Upper lobe of left lung (tissue), 4 donors: ENCODE results near the gene LELP1.

Experiments used
- CTCF ChIP-seq, 6 experiments: fragments of 450-650 bp in 4 of 6; fragments of 200-600 bp in 2 of 6; sonication (generic) in 2 of 6; IDR thresholded peaks; one replicate each; pipeline ENCODE4 v1.5.1; 2016 to 2019; ENCODE audit warnings: antibody characterized with exemption in 6 of 6
- EP300 ChIP-seq, 4 donors: sonication (generic); formaldehyde crosslinking; IDR thresholded peaks; one replicate each; pipeline ENCODE4 v1.5.1; 2017; ENCODE audit warnings: antibody characterized with exemption in 4 of 4, control low read depth in 2 of 4
- POLR2A ChIP-seq, 4 donors: fragments of 450-650 bp; IDR thresholded peaks; one replicate each; pipeline ENCODE4 v1.5.1; 2016 to 2017; ENCODE audit warnings: antibody characterized with exemption in 4 of 4, mild to moderate bottlenecking in 2 of 4

DNA sequence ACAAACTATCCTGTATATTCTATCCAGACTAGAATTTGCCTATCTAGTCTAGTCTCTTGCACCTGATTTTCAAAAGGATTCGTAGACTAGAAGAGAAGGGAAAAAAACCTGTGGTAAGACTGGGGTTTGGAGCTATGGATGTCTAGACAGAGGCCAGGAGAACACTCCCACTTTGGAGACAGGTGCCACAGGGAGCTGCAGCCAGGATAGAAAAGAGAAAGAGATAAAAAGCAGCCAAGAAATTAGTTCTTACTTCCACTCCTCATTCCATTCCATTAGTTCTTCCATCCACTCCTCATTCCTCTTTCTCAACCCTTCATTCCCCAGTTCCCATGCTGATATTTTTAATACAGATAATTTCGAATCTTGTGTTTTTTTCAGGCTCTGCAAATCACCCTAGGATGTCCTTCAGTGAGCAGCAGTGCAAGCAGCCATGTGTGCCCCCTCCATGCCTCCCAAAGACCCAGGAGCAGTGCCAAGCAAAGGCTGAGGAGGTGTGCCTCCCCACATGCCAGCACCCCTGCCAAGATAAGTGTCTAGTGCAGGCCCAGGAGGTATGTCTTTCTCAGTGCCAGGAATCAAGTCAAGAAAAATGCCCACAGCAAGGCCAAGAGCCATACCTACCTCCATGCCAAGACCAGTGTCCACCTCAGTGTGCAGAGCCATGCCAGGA, 14.7 kb downstream of the LELP1 start:
- no peak for TF ChIP-seq CTCF (IDR thresholded peaks at IDR 0.05)
- TF ChIP-seq EP300 (IDR thresholded peaks at IDR 0.05) = no peak
- no peak for TF ChIP-seq POLR2A (IDR thresholded peaks at IDR 0.05)
